Esophagus squamous epithelium (tissue), 5 donors: ENCODE measurements around the gene PLXNB3. TPM values are rescaled to one million over a fixed set of nuclear protein-coding genes. Genes with fewer than 3 reads are reported as not detected.

Experiments used
- DNase-seq: peaks from one replicate; lab custom pipeline; 2025; lab: John Stamatoyannopoulos, UW
- H3K27ac ChIP-seq, 4 donors: fragments of 200-600 bp; sonication (generic); one replicate each; pipeline ENCODE4 v1.5.1; 2016 to 2019; ENCODE audit warnings: mild to moderate bottlenecking in 1 of 4
- H3K27me3 ChIP-seq, 4 donors: fragments of 200-600 bp; sonication (generic); 1 replicate in 3 of 4; 2 replicates in 1 of 4; pipeline versions ENCODE4 v1.5.1 to v1.6.0; 2017 to 2021; ENCODE audit warnings: antibody characterized with exemption in 1 of 4
- H3K36me3 ChIP-seq, 3 donors: fragments of 200-600 bp; sonication (generic); one replicate each; pipeline ENCODE4 v1.5.1; 2016 to 2019
- H3K4me1 ChIP-seq, 3 donors: fragments of 200-600 bp; sonication (generic); one replicate each; pipeline ENCODE4 v1.5.1; 2017 to 2019
- H3K4me3 ChIP-seq, 4 donors: fragments of 200-600 bp; sonication (generic); 1 replicate in 3 of 4; 2 replicates in 1 of 4; pipeline ENCODE4 v1.5.1; 2016 to 2019; ENCODE audit warnings: mild to moderate bottlenecking in 2 of 4, moderate library complexity in 1 of 4
- H3K9me3 ChIP-seq, 3 donors: fragments of 200-600 bp; sonication (generic); one replicate each; pipeline ENCODE4 v1.5.1; 2016 to 2019
- POLR2A ChIP-seq, 4 donors: fragments of 450-650 bp; IDR thresholded peaks; one replicate each; pipeline ENCODE4 v1.6.1; 2017; ENCODE audit warnings: antibody characterized with exemption in 4 of 4, mild to moderate bottlenecking in 4 of 4, moderate library complexity in 3 of 4
- WGBS, 2 donors: methylation state at CpG; one replicate each; pipeline ENCODE4 v1.1.5; 2018; 5-methylcytosine and 5-hydroxymethylcytosine counted together
- intact Hi-C: fragments of 100-400 bp; cut with DNase I; formaldehyde crosslinking; loops from one replicate; pipeline ENCODE4 v1.15.0; 2022
- total RNA-seq, 4 donors: library from RNA; depleted of rRNA; stranded (reverse); fragments of >200 nt; gene quantifications; one replicate each; pipeline ENCODE4 v1.1.0, GENCODE V29; 2016
- TF ChIP-seq, protein P1 (sequence below), 6 experiments: fragments of 450-650 bp in 4 of 6; fragments of 200-600 bp in 2 of 6; sonication (generic) in 2 of 6; IDR thresholded peaks; one replicate each; pipeline ENCODE4 v1.5.1; 2016 to 2019; ENCODE audit warnings: antibody characterized with exemption in 6 of 6, mild to moderate bottlenecking in 4 of 6, moderate library complexity in 4 of 6
- donor health status: DM: yes; HTN: yes; CAD: no.

Gene PLXNB3
- total RNA-seq, 4 donors from 2014 or later, result 3.2 to 13.4 (median 6.9) TPM

DNA sequence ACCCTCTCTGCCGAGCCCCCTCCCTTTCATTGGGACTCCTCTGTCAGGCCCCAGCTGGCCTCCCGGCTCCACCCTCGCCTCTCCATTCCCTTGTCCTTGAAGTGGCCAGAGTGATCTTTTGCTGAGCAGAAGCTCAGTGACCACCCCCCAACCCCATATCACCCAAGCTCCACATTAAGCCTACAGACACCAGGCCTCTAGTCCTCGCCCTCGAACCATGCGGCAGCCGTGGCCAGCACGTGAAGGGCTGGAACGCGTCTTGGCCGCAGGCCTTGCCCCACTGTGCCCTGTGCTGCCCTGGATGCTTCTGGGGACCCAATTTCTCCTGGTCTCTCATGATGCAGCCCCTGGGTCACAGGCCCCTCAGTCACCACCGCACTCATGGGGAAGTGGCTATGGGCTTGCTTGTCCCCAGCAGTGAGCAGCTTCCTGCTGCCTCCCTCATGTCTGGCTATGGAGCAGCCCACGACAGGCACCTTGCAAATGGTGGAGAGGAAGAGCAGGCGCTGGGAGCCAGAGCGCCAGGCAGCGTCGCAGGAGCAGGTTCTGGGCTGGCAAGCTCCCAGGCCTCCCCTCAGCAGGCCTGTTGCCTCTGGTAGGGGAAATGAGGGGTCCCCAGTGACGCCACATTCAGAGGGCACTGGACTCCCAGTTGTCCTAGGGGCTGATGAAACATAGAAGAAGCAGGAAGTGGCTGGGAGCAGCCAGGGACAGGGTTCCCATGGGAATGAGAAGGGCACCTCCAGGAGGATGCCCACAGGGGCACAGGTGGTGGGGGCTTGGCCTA lies 16.0 kb downstream of the PLXNB3 start:
- TF ChIP-seq POLR2A (IDR thresholded peaks at IDR 0.05), result no peak
- TF ChIP-seq, protein P1, sequence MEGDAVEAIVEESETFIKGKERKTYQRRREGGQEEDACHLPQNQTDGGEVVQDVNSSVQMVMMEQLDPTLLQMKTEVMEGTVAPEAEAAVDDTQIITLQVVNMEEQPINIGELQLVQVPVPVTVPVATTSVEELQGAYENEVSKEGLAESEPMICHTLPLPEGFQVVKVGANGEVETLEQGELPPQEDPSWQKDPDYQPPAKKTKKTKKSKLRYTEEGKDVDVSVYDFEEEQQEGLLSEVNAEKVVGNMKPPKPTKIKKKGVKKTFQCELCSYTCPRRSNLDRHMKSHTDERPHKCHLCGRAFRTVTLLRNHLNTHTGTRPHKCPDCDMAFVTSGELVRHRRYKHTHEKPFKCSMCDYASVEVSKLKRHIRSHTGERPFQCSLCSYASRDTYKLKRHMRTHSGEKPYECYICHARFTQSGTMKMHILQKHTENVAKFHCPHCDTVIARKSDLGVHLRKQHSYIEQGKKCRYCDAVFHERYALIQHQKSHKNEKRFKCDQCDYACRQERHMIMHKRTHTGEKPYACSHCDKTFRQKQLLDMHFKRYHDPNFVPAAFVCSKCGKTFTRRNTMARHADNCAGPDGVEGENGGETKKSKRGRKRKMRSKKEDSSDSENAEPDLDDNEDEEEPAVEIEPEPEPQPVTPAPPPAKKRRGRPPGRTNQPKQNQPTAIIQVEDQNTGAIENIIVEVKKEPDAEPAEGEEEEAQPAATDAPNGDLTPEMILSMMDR (IDR thresholded peaks at IDR 0.05), result no peak
- peaks cover 0 to 16% (median 0%) of the 10 kb centered on the region in 3 donors for H3K36me3 ChIP-seq
- 89% methylated on average over 4 of the region's 18 CpGs; no CpG with 5 or more reads in 1 of the 2 donors for WGBS, 2 donors
- no peaks in the 10 kb centered on the region for H3K27me3 ChIP-seq
- peaks cover 5 to 37% (median 7%) of the 10 kb centered on the region in 3 donors for H3K4me1 ChIP-seq
- intact Hi-C loops, result no loop called here
- DNase-seq, result no peak
- H3K9me3 ChIP-seq, result no peaks in the 10 kb centered on the region
- no peak overlapping the region for H3K4me3 ChIP-seq
- H3K27ac ChIP-seq, result peak overlapping the region in 2 of 4 donors; percentile 47 to 48

DNA sequence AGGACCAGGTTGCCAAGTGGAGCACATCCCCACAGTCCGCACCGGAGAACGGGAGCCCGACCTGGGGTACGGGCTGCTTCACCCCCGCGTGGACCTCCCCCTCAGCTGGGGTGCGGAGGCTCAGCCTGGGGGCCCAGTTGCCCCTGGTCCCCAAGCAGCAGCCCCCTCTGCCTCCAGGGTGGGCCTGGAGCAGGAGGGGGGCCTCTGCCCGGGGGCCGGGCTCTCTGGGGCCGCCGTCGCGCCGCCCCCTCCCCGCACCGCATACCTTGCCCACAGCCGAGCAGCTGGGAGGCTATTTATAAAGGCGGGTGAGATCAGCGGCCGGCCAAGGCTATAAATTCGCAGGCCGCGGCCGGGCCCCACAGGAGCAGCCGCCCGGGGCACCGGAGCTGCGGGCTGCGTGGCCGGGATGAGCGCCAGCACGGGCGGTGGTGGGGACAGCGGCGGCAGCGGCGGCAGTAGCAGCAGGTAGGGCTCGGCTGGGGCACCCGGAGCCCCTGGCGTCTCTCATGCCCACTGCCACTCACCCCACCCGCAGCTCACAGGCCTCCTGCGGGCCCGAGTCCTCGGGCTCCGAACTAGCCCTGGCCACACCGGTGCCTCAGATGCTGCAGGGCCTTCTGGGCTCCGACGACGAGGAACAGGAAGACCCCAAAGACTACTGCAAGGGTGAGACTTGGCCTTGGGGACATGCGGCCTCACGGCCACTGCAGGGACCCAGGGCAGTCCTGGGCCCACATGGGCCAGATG lies 16.8 kb downstream of the PLXNB3 start, which contains the start of gene SRPK3:
Gene SRPK3, plus strand, starts transcription at position 364 of the 750 bp plus-strand sequence. Its CDS starts 46 bp downstream, at position 410.
- Histone ChIP-seq H3K9me3 (no peaks in the 10 kb centered on the region), H3K4me3 (no peak within 1 kb of the TSS), H3K27me3 (no peaks in the 10 kb centered on the region), H3K36me3 (peaks cover 0 to 19% (median 0%) of the 10 kb centered on the region in 3 donors), H3K27ac (peak within 1 kb of the TSS in 3 of 4 donors; percentile 8 to 48 (median 47)), H3K4me1 (peaks cover 5 to 37% (median 7%) of the 10 kb centered on the region in 3 donors)
- intact Hi-C loops, result no loop called here
- WGBS, 2 donors, result 100% methylated on average over 2 of the region's 52 CpGs; no CpG with 5 or more reads in 1 of the 2 donors
- DNase-seq, result no peak
- TF ChIP-seq POLR2A (IDR thresholded peaks at IDR 0.05), result no peak
- TF ChIP-seq, protein P1 (IDR thresholded peaks at IDR 0.05), result no peak

DNA sequence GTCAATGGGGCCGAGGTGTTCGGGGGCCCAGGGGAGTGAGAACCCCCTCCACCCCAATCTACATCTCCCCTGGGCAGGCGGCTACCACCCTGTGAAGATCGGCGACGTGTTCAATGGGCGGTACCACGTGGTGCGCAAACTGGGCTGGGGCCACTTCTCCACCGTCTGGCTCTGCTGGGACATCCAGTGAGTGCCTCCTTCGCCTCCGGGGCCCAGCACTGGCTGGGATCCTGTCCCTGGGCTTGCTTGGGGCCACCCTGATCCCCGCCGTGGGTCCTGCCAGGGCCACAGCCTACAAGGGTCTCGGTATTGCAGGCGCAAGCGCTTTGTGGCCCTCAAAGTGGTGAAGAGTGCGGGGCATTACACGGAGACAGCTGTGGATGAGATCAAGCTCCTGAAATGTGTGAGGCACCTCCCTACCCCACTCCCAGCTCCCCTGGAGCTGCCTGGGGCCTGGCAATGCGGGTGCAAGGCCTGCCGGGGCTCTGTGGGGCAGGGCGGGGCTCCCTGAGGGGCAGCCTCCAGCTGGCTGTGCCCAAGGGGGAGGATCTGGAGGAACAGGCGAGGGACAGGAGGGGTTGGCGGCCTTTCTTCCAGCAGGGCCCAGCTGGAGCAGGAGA lies 17.5 kb downstream of the PLXNB3 start:
- no peak overlapping the region for H3K4me3 ChIP-seq
- TF ChIP-seq, protein P1 (IDR thresholded peaks at IDR 0.05), result no peak
- TF ChIP-seq POLR2A (IDR thresholded peaks at IDR 0.05), result no peak
- H3K27ac ChIP-seq, result peak overlapping the region in 3 of 4 donors; percentile 8 to 48 (median 28)
- DNase-seq, result no peak
- no peaks in the 10 kb centered on the region for H3K9me3 ChIP-seq
- intact Hi-C loops, result no loop called here
- no peaks in the 10 kb centered on the region for H3K27me3 ChIP-seq
- WGBS, 2 donors, result 60% methylated on average over 1 of the region's 24 CpGs; no CpG with 5 or more reads in 1 of the 2 donors
- H3K36me3 ChIP-seq, result peaks cover 0 to 26% (median 0%) of the 10 kb centered on the region in 3 donors
- peaks cover 5 to 37% (median 7%) of the 10 kb centered on the region in 3 donors for H3K4me1 ChIP-seq

DNA sequence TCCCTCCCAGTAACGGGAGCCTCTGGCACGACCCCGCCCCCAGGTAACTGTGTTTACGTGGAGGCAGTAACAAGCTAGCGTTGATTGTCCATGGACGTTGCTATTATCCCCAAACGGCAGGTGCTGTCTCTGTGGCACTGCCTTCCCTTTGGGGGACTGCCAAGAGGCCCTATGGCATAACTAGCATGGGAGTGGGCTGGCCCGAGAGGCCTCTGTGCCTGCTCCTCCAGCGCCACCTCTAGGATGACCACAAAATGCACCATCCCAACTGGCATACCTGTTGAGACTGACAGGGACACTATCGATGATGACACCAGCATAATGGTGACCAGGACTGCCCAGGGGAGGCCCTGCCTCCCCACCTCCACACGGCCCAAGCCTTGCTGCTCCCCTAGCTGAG lies 18.3 kb downstream of the PLXNB3 start:
- Histone ChIP-seq H3K4me3 (no peak overlapping the region), H3K9me3 (no peaks in the 10 kb centered on the region), H3K27ac (no peak overlapping the region), H3K36me3 (peaks cover 2 to 34% (median 3%) of the 10 kb centered on the region in 3 donors), H3K4me1 (peaks cover 5 to 37% (median 7%) of the 10 kb centered on the region in 3 donors), H3K27me3 (no peaks in the 10 kb centered on the region)
- WGBS, 2 donors, result 0 to 80% methylated on average over 1 of the region's 11 CpGs
- no peak for TF ChIP-seq POLR2A (IDR thresholded peaks at IDR 0.05)
- TF ChIP-seq, protein P1 (IDR thresholded peaks at IDR 0.05), result no peak
- DNase-seq, result no peak
- intact Hi-C loops, result no loop called here
